ENCODE measurements around the gene GABRD.

- TF ChIP-seq, protein P1, sequence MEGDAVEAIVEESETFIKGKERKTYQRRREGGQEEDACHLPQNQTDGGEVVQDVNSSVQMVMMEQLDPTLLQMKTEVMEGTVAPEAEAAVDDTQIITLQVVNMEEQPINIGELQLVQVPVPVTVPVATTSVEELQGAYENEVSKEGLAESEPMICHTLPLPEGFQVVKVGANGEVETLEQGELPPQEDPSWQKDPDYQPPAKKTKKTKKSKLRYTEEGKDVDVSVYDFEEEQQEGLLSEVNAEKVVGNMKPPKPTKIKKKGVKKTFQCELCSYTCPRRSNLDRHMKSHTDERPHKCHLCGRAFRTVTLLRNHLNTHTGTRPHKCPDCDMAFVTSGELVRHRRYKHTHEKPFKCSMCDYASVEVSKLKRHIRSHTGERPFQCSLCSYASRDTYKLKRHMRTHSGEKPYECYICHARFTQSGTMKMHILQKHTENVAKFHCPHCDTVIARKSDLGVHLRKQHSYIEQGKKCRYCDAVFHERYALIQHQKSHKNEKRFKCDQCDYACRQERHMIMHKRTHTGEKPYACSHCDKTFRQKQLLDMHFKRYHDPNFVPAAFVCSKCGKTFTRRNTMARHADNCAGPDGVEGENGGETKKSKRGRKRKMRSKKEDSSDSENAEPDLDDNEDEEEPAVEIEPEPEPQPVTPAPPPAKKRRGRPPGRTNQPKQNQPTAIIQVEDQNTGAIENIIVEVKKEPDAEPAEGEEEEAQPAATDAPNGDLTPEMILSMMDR (conservative IDR thresholded peaks at IDR 0.05; ENCODE audit: low read depth in 2 of 2): no peak
- no peak for TF ChIP-seq STAT1 (IDR thresholded peaks at IDR 0.05; ENCODE audit: unreplicated experiment)
- no peak for TF ChIP-seq EZH2phosphoT487 (IDR thresholded peaks at IDR 0.05; ENCODE audit: unreplicated experiment)
- TF ChIP-seq POLR2AphosphoS5 (IDR thresholded peaks at IDR 0.05; ENCODE audit: low read depth): no peak
- TF ChIP-seq, protein P2, sequence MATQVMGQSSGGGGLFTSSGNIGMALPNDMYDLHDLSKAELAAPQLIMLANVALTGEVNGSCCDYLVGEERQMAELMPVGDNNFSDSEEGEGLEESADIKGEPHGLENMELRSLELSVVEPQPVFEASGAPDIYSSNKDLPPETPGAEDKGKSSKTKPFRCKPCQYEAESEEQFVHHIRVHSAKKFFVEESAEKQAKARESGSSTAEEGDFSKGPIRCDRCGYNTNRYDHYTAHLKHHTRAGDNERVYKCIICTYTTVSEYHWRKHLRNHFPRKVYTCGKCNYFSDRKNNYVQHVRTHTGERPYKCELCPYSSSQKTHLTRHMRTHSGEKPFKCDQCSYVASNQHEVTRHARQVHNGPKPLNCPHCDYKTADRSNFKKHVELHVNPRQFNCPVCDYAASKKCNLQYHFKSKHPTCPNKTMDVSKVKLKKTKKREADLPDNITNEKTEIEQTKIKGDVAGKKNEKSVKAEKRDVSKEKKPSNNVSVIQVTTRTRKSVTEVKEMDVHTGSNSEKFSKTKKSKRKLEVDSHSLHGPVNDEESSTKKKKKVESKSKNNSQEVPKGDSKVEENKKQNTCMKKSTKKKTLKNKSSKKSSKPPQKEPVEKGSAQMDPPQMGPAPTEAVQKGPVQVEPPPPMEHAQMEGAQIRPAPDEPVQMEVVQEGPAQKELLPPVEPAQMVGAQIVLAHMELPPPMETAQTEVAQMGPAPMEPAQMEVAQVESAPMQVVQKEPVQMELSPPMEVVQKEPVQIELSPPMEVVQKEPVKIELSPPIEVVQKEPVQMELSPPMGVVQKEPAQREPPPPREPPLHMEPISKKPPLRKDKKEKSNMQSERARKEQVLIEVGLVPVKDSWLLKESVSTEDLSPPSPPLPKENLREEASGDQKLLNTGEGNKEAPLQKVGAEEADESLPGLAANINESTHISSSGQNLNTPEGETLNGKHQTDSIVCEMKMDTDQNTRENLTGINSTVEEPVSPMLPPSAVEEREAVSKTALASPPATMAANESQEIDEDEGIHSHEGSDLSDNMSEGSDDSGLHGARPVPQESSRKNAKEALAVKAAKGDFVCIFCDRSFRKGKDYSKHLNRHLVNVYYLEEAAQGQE (IDR thresholded peaks at IDR 0.05; ENCODE audit: unreplicated experiment): no peak
- TF ChIP-seq EZH2 (IDR thresholded peaks at IDR 0.05; ENCODE audit: low read depth, unreplicated experiment): no peak
- no peak for TF ChIP-seq JUNB (IDR thresholded peaks at IDR 0.05; ENCODE audit: unreplicated experiment)
- TF ChIP-seq ZNF114 (CRISPR knock-in tag; IDR thresholded peaks at IDR 0.05): no peak
- TF ChIP-seq CREB1 (CRISPR knock-in tag; IDR thresholded peaks at IDR 0.05; ENCODE audit: low read depth): no peak
- TF ChIP-seq ETS1 (IDR thresholded peaks at IDR 0.05): no peak
- TF ChIP-seq ZNF331 (CRISPR knock-in tag; IDR thresholded peaks at IDR 0.05; ENCODE audit: low read depth): no peak
- TF ChIP-seq NANOG (IDR thresholded peaks at IDR 0.05; ENCODE audit: borderline replicate concordance): no peak
Observed at GRCh38 chr1:2074944-2075740, 56.0 kb downstream of the GABRD start.
